NCI-H2081 (cell line): ENCODE data around the gene OTX1.

Experiments
- DNase-seq, 2 experiments: peaks; one replicate each; lab custom pipeline; 2025; lab: John Stamatoyannopoulos, UW

OTX1 gene

GRCh38 chr2:63047321-63048279, 3.0 kb upstream of the OTX1 start:
- DNase-seq = no peak

GRCh38 chr2:63048367-63049171, 2.1 kb upstream of the OTX1 start:
- no peak for DNase-seq

- DNase-seq = no peak
These were observed 1.2 kb upstream of the OTX1 start for GRCh38 chr2:63049211-63049969.

- DNase-seq = peak; percentile 63 to 83
These were observed 678 bp upstream of the OTX1 start for GRCh38 chr2:63049970-63050333.

DNA sequence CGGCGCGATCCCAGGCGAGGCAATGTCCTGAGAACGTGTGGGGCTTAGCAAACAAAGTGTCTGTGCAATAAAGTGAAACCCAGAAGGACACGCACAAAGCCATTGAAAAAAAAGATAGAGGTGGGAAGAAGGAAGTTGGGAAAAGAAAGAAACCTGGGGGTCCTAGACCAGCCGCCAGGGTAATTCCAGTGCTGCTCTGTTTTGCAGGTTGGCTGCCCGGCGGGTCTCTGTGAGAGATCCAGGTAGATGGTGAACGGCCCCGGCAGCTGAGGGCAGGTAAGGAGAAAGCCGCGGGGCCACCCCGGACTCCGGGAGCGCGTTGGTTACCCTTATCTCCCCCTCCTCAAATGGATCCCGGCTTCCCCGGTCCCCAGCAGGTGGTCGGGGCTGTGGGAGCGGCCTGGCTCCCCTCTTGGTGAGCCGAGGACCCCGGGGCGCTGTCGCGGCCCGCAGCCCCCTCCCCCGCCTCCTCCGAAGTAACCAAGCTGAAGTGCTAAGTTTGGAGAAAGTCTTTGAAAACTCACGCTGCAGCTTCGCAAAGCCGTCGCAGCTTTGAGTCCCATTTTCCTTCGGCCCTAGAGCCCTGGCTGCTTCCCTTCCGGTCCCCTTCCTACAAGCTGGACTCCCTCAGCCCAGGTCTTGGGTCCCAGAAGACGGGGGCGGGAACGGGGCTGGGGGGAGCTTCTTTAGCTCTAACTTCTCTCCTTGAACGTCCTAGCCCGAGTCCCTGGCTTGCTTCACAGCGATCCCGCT, 588 bp downstream of the OTX1 start:
- peak in 1 of 2 experiments; percentile 18 for DNase-seq

DNA sequence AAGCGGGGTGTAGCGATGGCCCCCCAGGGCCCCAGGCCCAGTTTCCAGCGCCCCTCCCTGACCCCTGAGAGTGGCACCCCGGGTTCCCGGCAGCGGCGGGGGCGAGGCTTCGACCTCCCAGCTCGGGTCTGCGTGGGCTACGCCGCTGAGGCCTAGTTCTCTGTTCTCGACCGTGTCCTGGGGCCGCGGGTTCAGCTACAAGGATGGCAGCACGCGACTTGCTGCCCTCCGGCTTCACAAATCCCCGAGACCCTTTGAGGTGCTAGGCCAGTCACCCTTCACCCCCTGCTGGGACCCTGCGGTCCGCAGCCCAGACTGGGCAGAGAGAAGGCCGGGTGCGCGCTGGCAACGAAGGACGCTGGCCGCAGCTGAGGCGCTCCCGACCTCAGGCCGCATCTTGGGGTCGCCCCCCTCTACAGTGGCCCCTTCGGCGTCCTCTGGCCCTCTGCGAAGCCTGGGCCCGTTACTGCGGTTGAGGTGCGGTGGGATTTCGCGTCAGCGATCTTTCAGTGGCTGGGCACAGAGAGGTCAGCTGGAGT, 1.2 kb downstream of the OTX1 start:
- no peak for DNase-seq

- DNase-seq = no peak
These were observed 1.9 kb downstream of the OTX1 start for GRCh38 chr2:63052411-63053080.

- no peak for DNase-seq
These were observed 2.7 kb downstream of the OTX1 start for GRCh38 chr2:63053081-63053888.

DNA sequence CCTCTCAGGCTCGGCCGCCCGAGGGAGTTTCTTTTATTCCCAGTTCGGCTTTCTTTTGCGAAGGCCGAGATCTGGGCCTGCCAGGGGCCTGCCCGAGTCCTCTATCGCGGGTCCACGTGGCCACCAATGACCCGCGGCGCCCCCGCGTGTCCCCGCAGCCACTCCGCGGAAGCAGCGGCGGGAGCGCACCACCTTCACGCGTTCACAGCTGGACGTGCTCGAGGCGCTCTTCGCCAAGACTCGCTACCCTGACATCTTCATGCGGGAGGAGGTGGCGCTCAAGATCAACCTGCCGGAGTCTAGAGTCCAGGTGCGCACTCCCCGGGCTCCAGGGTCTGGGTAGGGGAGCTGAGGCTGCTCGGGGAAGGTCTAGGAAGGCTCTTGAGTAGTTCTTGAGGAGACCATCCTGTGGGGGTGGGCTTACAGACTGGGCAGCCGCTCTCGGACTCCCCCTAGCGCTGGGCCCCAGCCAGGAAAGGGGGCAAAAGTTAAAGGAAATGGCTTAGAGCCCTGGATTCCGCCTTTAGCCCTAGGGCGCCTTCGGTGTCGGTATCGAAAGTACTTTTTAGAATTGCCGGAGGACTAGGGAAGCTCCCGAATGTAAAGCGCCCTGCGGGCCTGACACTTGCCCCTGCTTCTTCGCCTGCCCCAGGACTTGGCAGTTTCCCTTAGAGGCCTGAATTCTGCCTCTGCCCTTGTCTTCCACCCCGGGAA, 3.4 kb downstream of the OTX1 start:
- no peak for DNase-seq

DNA sequence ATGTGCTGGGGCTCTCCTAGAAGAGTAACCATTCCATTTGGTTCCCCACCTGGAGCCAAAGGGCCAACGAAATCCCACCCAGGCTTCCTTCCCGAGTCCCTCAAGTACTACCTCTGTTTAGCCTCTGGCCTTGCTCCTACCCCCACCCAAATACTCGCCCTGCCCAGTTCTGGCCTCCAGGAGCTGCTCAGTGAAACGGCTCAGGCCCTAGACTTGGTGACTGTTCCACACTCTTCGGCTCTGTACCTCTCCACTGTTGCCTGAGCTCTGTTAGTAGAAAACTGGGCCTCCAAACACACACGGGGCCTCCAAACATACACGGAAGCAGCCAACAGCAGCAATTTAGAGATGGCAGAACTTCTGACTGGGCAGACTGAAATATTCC, 4.2 kb downstream of the OTX1 start:
- DNase-seq = no peak

DNA sequence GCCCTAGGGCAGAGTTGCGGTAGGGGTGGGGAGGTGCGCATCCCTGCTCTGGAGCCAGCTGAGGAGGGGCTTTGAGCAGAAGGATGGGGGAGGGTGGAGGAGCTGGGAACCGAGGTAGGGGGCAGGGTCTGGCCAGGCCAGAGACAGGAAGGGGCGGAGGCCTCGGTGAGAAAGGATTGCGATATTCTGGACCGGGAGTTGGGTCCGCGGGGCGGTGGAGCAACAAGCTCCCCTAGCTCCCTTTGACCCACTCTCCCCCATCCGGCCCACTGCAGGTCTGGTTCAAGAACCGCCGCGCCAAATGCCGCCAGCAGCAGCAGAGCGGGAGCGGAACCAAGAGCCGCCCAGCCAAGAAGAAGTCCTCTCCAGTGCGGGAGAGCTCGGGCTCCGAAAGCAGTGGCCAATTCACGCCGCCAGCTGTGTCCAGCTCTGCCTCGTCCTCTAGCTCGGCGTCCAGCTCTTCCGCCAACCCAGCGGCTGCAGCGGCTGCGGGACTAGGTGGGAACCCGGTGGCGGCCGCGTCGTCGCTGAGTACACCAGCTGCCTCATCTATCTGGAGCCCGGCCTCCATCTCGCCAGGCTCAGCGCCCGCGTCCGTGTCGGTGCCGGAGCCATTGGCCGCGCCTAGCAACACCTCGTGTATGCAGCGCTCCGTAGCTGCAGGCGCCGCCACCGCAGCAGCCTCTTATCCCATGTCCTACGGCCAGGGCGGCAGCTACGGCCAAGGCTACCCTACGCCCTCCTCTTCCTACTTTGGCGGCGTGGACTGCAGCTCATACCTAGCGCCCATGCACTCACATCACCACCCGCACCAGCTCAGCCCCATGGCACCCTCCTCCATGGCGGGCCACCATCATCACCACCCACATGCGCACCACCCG, 4.8 kb downstream of the OTX1 start:
- no peak for DNase-seq

GRCh38 chr2:63056107-63057050, 5.7 kb downstream of the OTX1 start:
- DNase-seq = no peak

DNA sequence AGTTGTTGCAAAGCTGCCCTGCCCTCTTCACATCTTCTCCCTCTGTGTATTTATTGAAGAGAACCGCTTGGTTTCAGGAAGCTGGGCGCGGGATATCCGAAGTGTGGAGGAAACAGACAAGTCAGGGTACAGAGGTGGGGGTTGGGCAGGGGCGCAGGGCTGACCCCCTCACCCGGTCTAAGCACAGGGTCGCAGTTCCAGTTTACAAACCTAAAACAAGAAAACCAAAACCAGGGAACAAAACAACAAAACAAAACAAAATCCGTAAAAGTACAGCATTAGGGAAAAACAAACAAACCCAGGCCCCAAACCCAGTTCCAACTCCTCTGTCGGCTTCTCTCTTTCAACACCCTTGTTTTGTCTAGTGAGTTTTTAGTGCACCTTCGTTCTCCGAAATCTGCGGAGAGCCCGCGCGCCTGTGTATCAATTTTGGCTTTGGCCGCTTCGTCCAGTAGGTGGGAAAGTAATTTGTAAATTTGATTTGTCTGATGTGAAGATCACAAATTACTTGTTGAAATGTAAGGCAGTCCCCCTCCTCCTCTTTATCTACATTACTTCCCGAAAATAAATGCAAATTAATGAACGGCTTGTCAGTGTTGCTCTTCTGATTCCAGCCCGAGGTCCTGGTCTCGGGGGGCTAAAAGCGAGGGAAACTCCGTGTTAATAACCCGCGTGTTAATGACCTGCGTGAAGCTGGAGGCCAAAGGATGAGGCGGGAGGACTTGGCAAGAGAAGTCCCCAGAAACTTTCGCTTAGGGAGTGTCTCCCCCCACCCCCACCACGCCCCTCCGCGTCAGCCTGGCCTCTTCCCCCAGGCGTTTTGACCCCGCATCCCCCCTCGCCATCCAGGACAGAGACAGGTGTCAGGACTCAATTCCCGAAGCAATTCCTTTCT, 6.9 kb downstream of the OTX1 start:
- no peak for DNase-seq

DNA sequence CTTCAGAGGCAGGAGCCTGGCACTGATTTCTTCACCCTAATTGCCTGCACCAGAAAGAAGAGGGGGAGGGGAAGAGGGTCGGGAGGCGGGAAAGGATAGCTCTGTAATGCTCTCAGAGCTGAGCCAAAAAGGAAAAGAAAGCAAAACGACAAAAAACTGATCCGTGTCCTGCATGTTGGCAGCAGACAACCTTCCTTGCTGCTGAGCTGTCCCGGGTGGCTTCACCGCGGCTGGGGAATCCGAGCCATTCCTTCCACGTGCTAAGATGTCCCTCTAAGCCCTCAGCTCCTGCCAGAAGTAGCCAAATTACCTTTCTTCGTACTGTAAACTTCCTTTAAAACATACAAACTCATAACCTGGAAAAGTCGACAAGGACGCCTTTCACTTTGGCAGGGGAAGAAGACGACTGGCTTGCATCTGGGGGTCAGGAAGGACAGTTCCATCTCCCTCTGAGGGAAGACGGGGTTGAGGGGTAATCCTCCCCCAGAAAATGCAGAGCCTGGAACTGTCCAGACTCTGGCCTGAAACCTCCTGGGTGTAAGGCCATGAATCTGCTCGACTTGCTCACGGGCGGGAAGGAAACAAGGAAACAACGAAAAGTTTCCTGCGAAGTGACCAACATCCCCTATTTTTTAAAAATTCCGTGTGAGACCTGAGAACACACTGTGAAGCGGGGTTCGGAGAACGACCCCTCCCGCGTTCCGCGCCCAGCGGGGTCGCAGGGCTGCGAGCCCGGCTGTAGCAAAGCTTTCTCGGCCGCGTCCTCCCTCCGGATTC, 7.7 kb downstream of the OTX1 start:
- no peak for DNase-seq
